GM18858 (cell line): Measurements from ENCODE around the gene ITGA1.
A peak's percentile ranks its signal among the peaks of the same experiment; 100 is the strongest.

Experiments used
- ATAC-seq: cut with Tn5 transposase; IDR thresholded peaks from one replicate; pipeline ENCODE4 v1.9.1; 2021; ENCODE audit not compliant: unreplicated experiment

The ITGA1 gene

DNA sequence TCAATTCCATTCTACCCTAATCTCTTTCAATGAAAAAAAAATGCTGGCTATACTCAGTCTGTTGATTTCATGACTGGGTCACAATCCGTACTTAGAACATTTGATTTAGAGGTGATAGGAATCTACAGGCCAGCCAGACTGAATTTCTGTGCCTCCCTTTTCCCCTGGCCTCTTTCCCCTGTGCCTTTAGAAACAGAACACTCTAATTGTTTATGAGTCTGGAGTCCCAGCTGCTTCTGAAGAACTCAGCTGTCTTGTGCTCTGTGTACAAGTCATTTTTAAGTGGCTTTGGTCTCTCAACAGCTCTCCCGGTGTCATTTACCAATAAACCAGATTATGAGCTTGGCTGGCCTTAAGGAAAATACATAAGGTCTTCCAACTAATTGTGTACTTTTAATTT lies 107.4 kb downstream of the ITGA1 start:
- ATAC-seq, result no peak

DNA sequence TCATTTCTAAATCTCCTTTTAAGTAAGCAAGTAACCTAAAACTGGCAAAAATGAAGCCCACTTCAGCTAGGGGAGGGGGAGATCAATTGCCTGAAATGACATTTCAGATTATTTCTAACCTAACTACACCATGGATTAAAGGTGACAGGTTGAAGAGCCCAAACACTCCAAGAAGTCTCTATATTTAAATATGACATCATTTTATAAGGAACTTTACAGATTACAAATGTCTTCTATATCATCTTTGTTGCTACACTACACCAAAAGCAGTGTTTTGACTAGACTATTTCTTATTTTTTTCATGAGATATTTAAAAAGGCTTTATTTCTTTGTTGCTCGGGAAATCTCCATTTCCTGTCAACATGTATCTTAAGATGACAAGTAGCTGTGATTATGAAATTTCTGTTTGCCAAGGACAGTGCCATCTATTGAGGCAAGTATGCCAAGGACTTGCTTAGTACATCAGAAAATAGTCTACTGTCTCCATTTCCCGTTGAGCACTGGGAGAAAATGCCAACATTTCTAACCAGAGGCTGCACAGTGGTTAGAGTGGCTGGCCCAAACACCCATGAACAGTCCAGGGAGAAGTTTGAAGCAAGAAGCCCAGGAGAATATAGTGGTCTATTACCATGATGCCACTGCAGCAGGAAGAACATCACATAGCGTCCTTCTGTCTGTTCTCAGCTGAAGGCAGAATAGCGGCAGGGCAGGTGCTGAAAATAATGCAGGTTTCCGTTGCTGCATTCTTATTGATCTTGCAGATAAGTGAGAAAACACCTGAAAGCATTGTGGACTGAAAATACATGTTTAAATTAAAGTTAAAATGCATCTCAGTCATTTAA lies 108.1 kb downstream of the ITGA1 start:
- ATAC-seq, result no peak

- no peak for ATAC-seq
Observed at GRCh38 chr5:52896534-52897237, 109.0 kb downstream of the ITGA1 start.

DNA sequence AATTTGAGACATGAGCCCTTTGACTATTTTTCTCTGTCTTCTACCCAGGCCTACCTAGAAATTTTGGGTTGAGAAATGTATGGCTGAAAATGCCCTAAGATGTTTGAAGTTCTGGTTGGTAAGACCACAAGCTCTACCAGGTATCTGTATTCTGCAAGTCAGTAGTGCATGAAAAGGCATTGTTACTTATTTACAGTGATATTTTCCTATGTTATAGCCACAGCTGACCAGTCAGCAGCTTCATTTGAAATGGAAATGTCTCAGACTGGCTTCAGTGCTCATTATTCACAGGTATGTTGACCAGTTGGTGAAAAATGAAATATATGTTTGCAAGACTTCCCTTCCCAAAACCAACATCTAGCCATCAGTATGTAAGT lies 109.5 kb downstream of the ITGA1 start:
- ATAC-seq, result no peak

DNA sequence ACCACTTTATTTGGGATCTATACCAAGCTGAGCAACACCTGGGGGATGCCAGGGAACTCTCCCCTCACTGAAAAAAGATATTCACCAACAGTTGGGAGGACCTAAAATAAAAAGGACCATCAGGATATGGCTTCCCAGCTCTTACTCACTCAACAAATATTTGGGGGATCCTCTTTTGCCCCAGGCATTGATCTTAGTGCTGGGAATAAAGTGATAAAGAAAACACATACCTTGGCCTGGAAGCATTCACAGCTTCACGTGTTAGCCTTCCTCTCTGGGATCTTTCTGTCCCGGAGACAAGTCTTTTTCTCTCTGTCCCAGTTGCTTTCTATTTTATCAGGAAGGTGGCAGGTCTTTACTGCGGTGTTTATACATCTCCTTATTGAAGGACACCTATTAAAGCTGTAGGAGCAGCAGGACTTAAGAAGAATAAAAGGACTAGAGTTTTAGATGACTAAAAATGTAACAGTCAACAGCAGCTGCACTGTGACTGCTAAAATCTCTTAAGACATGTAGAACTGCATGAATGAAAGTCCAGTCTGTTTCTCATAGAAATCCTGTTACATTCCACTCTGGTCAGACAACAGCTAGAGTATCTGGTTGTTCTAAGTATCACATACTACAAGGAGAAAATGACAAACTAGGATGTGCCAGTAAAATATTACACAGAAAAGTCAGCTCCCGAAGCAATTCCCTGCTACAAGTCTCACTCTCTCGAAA lies 111.4 kb downstream of the ITGA1 start:
- ATAC-seq, result no peak

GRCh38 chr5:52903142-52903541 lies 115.4 kb downstream of the ITGA1 start:
- ATAC-seq, result no peak

GRCh38 chr5:52906343-52906742 lies 118.6 kb downstream of the ITGA1 start:
- no peak for ATAC-seq

DNA sequence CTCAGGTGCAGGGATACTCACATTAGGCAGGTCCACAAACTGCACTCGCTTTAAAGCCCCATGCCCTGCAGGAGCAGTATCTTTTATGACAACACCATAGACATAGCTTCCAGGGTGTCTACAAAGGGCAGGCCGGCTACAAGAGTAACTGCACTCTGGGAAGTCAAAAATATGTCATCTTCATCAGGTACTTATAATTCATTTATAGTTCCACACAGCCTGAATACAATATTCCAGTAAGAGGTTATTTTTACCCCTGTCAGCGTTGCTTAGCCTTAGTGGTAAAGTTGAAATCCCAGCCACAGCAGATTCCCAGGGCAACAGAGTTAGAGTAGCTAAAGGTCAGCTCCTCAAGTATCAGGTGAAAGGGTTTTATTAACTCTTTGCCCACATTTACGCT lies 119.1 kb downstream of the ITGA1 start:
- ATAC-seq, result no peak

GRCh38 chr5:52909192-52909591 lies 121.5 kb downstream of the ITGA1 start:
- no peak for ATAC-seq

- no peak for ATAC-seq
Observed at GRCh38 chr5:52910071-52910470, 122.4 kb downstream of the ITGA1 start.

- ATAC-seq, result peak; percentile 95
Observed at GRCh38 chr5:52915176-52915875, 127.6 kb downstream of the ITGA1 start.

DNA sequence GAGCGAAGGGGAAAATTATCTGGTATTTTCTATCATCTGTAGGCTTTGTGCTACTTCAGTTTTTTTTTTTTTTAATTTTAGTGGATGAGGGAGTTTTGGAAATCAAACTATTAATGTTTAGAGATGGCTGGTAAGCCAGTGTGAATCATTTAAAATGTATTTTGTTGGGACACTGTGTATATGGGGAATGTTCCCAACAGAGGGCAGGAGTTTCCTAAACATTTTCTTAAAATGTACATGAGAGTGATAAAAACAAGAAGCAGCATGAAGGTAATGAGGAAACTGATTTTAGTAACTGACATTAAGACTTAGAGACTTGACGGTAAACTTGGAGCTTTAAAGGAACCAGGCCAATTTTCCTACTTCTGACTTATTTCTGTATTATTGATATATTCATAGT lies 133.2 kb downstream of the ITGA1 start:
- ATAC-seq, result no peak

DNA sequence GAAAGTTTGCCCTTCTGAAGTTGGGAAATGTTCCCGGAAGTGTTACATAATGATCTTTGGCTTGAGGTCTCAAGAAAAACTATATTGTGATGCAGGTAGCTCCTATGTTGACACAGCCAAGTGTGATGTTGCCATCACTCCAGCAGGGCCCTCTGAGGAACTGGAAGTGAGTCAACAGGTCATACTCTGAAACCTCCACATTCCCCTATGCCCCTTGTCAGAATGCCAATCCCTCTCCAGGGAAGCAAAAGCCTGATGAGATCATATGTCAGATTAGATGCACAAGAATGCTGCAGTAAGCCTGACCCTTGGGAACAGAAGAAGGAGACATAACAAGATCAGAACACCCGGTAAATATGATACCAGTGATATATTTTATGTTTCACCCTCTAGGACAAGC lies 134.7 kb downstream of the ITGA1 start:
- ATAC-seq, result no peak

DNA sequence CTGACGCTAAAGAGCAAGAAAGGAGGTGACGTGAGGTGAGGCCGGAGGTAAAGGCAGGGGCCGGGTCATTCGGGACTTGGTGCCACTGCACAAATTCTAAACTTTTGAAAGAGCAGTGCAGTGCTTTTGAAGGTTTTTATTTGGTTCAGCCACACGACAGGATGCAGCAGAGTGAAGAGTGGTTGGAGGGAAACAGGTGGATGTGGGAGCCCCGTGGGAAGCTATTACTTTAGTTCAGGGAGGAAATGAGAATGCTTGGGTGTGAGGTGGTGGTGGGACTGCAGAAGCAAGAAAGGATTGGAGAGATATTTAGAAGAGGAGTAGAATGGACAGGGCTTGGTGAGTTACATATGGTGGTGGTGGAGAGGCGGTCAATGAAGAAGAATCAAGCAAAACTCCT lies 136.7 kb downstream of the ITGA1 start:
- ATAC-seq, result no peak

- no peak for ATAC-seq
Observed at GRCh38 chr5:52925001-52925400, 137.3 kb downstream of the ITGA1 start.

DNA sequence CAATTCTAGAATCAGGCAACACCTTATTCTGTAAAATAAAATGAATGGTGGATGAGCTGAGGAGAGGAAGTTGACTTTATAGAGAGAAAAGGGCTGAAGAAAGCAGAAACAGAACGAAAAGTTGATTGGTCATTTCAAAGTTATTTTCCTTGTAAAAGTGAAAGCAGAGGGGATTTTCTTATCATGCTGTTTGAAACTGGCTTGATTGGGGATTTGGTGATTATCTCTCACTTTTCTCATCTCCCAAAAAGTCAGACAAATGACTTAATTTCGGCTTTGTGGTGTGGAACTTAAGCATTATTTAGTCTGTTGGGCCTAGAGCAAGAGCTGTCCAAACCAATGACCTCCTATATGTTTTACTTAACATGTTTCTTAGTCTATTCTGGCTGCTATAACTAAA lies 141.0 kb downstream of the ITGA1 start:
- ATAC-seq, result no peak

- ATAC-seq, result no peak
Observed at GRCh38 chr5:52938226-52938625, 150.5 kb downstream of the ITGA1 start.

DNA sequence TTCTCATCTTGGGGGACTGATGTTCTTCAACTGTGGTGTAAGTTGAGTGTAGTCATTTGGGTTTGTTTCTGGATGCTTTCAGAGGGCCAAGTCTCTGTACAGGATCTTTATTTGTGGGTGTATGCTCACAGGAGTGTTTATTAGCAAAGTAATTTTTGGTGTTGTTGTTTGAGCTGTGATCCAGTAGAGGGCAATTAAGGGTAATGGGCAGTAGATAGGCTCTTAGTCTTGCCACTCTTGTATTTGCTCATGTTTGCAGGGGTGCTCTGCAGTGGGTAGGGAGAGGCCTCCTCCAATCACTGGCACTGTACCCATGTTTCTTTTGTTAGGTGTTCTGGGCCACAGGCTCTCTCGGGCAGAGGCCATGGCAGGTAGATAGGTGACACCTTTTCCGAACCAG lies 155.6 kb downstream of the ITGA1 start:
- peak; percentile 52 for ATAC-seq

GRCh38 chr5:52943808-52944207 lies 156.1 kb downstream of the ITGA1 start:
- no peak for ATAC-seq

- ATAC-seq, result no peak
Observed at GRCh38 chr5:52945040-52945439, 157.3 kb downstream of the ITGA1 start.

- ATAC-seq, result no peak
Observed at GRCh38 chr5:52947208-52947607, 159.5 kb downstream of the ITGA1 start.
